GM23338 (cell line): ENCODE measurements around the gene NSUN3.

ENCODE experiments used
- CREB1 ChIP-seq: fragments of 250-450 bp; sonication (Bioruptor Pico); IDR thresholded peaks from 2 replicates; pipeline ENCODE4 v1.5.0; 2020; ENCODE audit warnings: low read depth, mild to moderate bottlenecking, moderate library complexity
- ETS1 ChIP-seq: IDR thresholded peaks from 2 replicates; pipeline ENCODE4 v1.6.1; 2016; ENCODE audit warnings: antibody characterized with exemption
- EZH2 ChIP-seq: fragments of 200-600 bp; sonication (generic); IDR thresholded peaks from one replicate; pipeline ENCODE4 v1.8.0; 2017; ENCODE audit warnings: antibody characterized with exemption, mild to moderate bottlenecking, low read depth; ENCODE audit not compliant: unreplicated experiment
- EZH2phosphoT487 ChIP-seq: fragments of 200-600 bp; sonication (generic); IDR thresholded peaks from one replicate; pipeline ENCODE4 v1.8.1; 2018; ENCODE audit warnings: antibody characterized with exemption; ENCODE audit not compliant: unreplicated experiment
- JUNB ChIP-seq: IDR thresholded peaks from one replicate; pipeline ENCODE4 v1.6.1; 2016; ENCODE audit warnings: antibody characterized with exemption; ENCODE audit not compliant: unreplicated experiment
- NANOG ChIP-seq: IDR thresholded peaks from 2 replicates; pipeline ENCODE4 v1.6.1; 2016; ENCODE audit warnings: antibody characterized with exemption, borderline replicate concordance
- POLR2AphosphoS5 ChIP-seq: IDR thresholded peaks from 2 replicates; pipeline ENCODE4 v1.6.1; 2016; ENCODE audit warnings: antibody characterized with exemption, low read depth
- STAT1 ChIP-seq: IDR thresholded peaks from one replicate; pipeline ENCODE4 v1.6.1; 2016; ENCODE audit warnings: antibody characterized with exemption; ENCODE audit not compliant: unreplicated experiment
- ZNF331 ChIP-seq: fragments of 250-450 bp; sonication (Bioruptor Pico); IDR thresholded peaks from 2 replicates; pipeline ENCODE4 v1.5.0; 2020; ENCODE audit warnings: low read depth, mild to moderate bottlenecking, moderate library complexity
- TF ChIP-seq, protein P1 (sequence below), 2 experiments: fragments of 200-600 bp in 1 of 2; sonication (generic) in 1 of 2; conservative IDR thresholded peaks; 2 replicates each; pipeline versions ENCODE4 v1.5.1 to v1.6.1; 2016 to 2017; ENCODE audit warnings: antibody characterized with exemption in 2 of 2, low read depth in 2 of 2, mild to moderate bottlenecking in 2 of 2, moderate library complexity in 1 of 2
- TF ChIP-seq, protein P2 (sequence below): IDR thresholded peaks from one replicate; pipeline ENCODE4 v1.6.1; 2018; ENCODE audit warnings: antibody characterized with exemption; ENCODE audit not compliant: unreplicated experiment

- TF ChIP-seq, protein P1, sequence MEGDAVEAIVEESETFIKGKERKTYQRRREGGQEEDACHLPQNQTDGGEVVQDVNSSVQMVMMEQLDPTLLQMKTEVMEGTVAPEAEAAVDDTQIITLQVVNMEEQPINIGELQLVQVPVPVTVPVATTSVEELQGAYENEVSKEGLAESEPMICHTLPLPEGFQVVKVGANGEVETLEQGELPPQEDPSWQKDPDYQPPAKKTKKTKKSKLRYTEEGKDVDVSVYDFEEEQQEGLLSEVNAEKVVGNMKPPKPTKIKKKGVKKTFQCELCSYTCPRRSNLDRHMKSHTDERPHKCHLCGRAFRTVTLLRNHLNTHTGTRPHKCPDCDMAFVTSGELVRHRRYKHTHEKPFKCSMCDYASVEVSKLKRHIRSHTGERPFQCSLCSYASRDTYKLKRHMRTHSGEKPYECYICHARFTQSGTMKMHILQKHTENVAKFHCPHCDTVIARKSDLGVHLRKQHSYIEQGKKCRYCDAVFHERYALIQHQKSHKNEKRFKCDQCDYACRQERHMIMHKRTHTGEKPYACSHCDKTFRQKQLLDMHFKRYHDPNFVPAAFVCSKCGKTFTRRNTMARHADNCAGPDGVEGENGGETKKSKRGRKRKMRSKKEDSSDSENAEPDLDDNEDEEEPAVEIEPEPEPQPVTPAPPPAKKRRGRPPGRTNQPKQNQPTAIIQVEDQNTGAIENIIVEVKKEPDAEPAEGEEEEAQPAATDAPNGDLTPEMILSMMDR (conservative IDR thresholded peaks at IDR 0.05; ENCODE audit: low read depth in 2 of 2): no peak
- TF ChIP-seq POLR2AphosphoS5 (no peak), EZH2 (no peak), EZH2phosphoT487 (no peak), NANOG (no peak), CREB1 (CRISPR knock-in tag) (no peak), ETS1 (no peak), STAT1 (no peak), JUNB (no peak), ZNF331 (no peak)
- TF ChIP-seq, protein P2, sequence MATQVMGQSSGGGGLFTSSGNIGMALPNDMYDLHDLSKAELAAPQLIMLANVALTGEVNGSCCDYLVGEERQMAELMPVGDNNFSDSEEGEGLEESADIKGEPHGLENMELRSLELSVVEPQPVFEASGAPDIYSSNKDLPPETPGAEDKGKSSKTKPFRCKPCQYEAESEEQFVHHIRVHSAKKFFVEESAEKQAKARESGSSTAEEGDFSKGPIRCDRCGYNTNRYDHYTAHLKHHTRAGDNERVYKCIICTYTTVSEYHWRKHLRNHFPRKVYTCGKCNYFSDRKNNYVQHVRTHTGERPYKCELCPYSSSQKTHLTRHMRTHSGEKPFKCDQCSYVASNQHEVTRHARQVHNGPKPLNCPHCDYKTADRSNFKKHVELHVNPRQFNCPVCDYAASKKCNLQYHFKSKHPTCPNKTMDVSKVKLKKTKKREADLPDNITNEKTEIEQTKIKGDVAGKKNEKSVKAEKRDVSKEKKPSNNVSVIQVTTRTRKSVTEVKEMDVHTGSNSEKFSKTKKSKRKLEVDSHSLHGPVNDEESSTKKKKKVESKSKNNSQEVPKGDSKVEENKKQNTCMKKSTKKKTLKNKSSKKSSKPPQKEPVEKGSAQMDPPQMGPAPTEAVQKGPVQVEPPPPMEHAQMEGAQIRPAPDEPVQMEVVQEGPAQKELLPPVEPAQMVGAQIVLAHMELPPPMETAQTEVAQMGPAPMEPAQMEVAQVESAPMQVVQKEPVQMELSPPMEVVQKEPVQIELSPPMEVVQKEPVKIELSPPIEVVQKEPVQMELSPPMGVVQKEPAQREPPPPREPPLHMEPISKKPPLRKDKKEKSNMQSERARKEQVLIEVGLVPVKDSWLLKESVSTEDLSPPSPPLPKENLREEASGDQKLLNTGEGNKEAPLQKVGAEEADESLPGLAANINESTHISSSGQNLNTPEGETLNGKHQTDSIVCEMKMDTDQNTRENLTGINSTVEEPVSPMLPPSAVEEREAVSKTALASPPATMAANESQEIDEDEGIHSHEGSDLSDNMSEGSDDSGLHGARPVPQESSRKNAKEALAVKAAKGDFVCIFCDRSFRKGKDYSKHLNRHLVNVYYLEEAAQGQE: no peak
These were observed 20.4 kb downstream of the NSUN3 start for GRCh38 chr3:94083261-94083660.
